Endodermal cell (in vitro differentiated cells): ENCODE measurements around the gene GYPC. TPM values are rescaled to one million over a fixed set of nuclear protein-coding genes. Genes with fewer than 3 reads are reported as not detected.

Experiments used
- DNase-seq: peaks from one replicate; pipeline ENCODE4 v3.0.0-alpha.2; 2017
- H3K27ac ChIP-seq: 2 replicates; pipeline ENCODE4 v1.5.1; 2013; ENCODE audit warnings: mild to moderate bottlenecking, low read depth, low read length, moderate library complexity
- H3K27me3 ChIP-seq: 2 replicates; pipeline ENCODE4 v1.6.1; 2013; ENCODE audit warnings: mild to moderate bottlenecking, low read length, moderate library complexity; ENCODE audit not compliant: insufficient read depth, control insufficient read depth, poor library complexity, severe bottlenecking
- H3K36me3 ChIP-seq: 2 replicates; pipeline ENCODE4 v1.7.0; 2013; ENCODE audit warnings: mild to moderate bottlenecking, low read length, moderate library complexity; ENCODE audit not compliant: control insufficient read depth, insufficient read depth
- H3K4me1 ChIP-seq: one replicate; pipeline ENCODE4 v1.7.0; 2013; ENCODE audit warnings: low read length; ENCODE audit not compliant: control insufficient read depth, insufficient read depth
- H3K4me3 ChIP-seq: 2 replicates; pipeline ENCODE4 v1.5.1; 2013; ENCODE audit warnings: mild to moderate bottlenecking, low read length, moderate library complexity
- H3K9ac ChIP-seq: 2 replicates; pipeline ENCODE4 v1.6.1; 2013; ENCODE audit warnings: mild to moderate bottlenecking, low read length, moderate library complexity; ENCODE audit not compliant: poor library complexity, severe bottlenecking; ENCODE audit errors: extremely low read depth
- H3K9me3 ChIP-seq: 2 replicates; pipeline ENCODE4 v1.6.1; 2013; ENCODE audit warnings: mild to moderate bottlenecking, low read length, moderate library complexity; ENCODE audit not compliant: control insufficient read depth
- H3K27ac Mint-ChIP-seq: 2 replicates; pipeline ENCODE4 v1.8.0; 2020; ENCODE audit warnings: mixed read lengths
- H3K27me3 Mint-ChIP-seq: 2 replicates; pipeline ENCODE4 v1.8.0; 2021; ENCODE audit warnings: mild to moderate bottlenecking, mixed read lengths; ENCODE audit not compliant: insufficient read depth
- H3K36me3 Mint-ChIP-seq: 2 replicates; pipeline ENCODE4 v1.8.0; 2020; ENCODE audit warnings: low read depth, mixed read lengths
- H3K4me1 Mint-ChIP-seq: 2 replicates; pipeline ENCODE4 v1.8.0; 2020; ENCODE audit warnings: mixed read lengths
- H3K4me3 Mint-ChIP-seq: 2 replicates; pipeline ENCODE4 v1.8.0; 2020; ENCODE audit warnings: mild to moderate bottlenecking, moderate library complexity, mixed read lengths
- H3K9me3 Mint-ChIP-seq: 2 replicates; pipeline ENCODE4 v1.8.0; 2020; ENCODE audit warnings: mild to moderate bottlenecking, mixed read lengths
- CTCF ChIP-seq: fragments of 200-600 bp; sonication (generic); conservative IDR thresholded peaks from 2 replicates; pipeline ENCODE4 v1.5.0; 2021; ENCODE audit warnings: antibody characterized with exemption, mild to moderate bottlenecking
- WGBS, 2 experiments: methylation state at CpG; one replicate each; pipeline versions ENCODE4 v1.1.5 to v1.1.7; 2013; ENCODE audit warnings: missing lambda C conversion rate in 2 of 2, mixed read lengths in 1 of 2; ENCODE audit not compliant: insufficient coverage in 1 of 2, insufficient read length in 1 of 2; 5-methylcytosine and 5-hydroxymethylcytosine counted together
- total RNA-seq, 2 donors: library from RNA; stranded (reverse); fragmentation: NEBNext Ultra II Directional in 1 of 2; extraction: Animal tissue kit (Norgen Biotek cat#: 25700) in 1 of 2; gene quantifications; 2 replicates in 1 of 2; 3 replicates in 1 of 2; pipeline ENCODE4 v1.2.1, GENCODE V29; 2021

Gene GYPC
- total RNA-seq, 2 donors from 2014 or later = 15.3 to 23.2 TPM

- TF ChIP-seq CTCF = no peak
- no peak overlapping the region for H3K9ac ChIP-seq
- Mint-ChIP-seq H3K36me3 (no peaks in the 10 kb centered on the region), H3K27me3 (peaks cover 3% of the 10 kb centered on the region), H3K9me3 (no peaks in the 10 kb centered on the region), H3K4me1 (no peaks in the 10 kb centered on the region), H3K27ac (no peak overlapping the region), H3K4me3 (no peak overlapping the region)
- H3K36me3 ChIP-seq = no peaks in the 10 kb centered on the region
- H3K27me3 ChIP-seq = no peaks in the 10 kb centered on the region
- H3K4me3 ChIP-seq = no peak overlapping the region
- no peak for DNase-seq
- H3K4me1 ChIP-seq = no peaks in the 10 kb centered on the region
- WGBS, 2 experiments = 91 to 100% methylated on average over 1 to 2 of the region's 2 CpGs
- no peak overlapping the region for H3K27ac ChIP-seq
- H3K9me3 ChIP-seq = no peaks in the 10 kb centered on the region
These were observed 28.3 kb upstream of the GYPC start for GRCh38 chr2:126627643-126628042.

GRCh38 chr2:126634273-126634861 is 21.6 kb upstream of the GYPC start:
- DNase-seq = peak; percentile 76
- TF ChIP-seq CTCF = peak; percentile 83
- no peaks in the 10 kb centered on the region for H3K9me3 Mint-ChIP-seq

GRCh38 chr2:126635281-126635680 is 20.7 kb upstream of the GYPC start:
- no peak for DNase-seq
- Histone ChIP-seq H3K4me1 (no peaks in the 10 kb centered on the region), H3K36me3 (no peaks in the 10 kb centered on the region), H3K4me3 (no peak overlapping the region), H3K9me3 (no peaks in the 10 kb centered on the region), H3K27me3 (no peaks in the 10 kb centered on the region), H3K27ac (no peak overlapping the region), H3K9ac (no peak overlapping the region)
- no peak for TF ChIP-seq CTCF
- Mint-ChIP-seq H3K27me3 (peaks cover 6% of the 10 kb centered on the region), H3K4me1 (no peaks in the 10 kb centered on the region), H3K4me3 (no peak overlapping the region), H3K36me3 (no peaks in the 10 kb centered on the region), H3K9me3 (no peaks in the 10 kb centered on the region), H3K27ac (no peak overlapping the region)
- WGBS, 2 experiments = 88% methylated on average over 1 of the region's 1 CpG; no CpG with 5 or more reads in 1 of the 2 experiments

More at GRCh38 chr2:126634273-126634861, 21.6 kb upstream of the GYPC start:
- H3K36me3 Mint-ChIP-seq = no peaks in the 10 kb centered on the region
- 67 to 70% methylated on average over 5 to 12 of the region's 12 CpGs for WGBS, 2 experiments
- Histone ChIP-seq H3K4me3 (no peak overlapping the region), H3K9me3 (no peaks in the 10 kb centered on the region), H3K36me3 (no peaks in the 10 kb centered on the region), H3K9ac (no peak overlapping the region), H3K27ac (no peak overlapping the region), H3K27me3 (no peaks in the 10 kb centered on the region), H3K4me1 (no peaks in the 10 kb centered on the region)
- peaks cover 6% of the 10 kb centered on the region for H3K27me3 Mint-ChIP-seq
- H3K27ac Mint-ChIP-seq = no peak overlapping the region
- no peaks in the 10 kb centered on the region for H3K4me1 Mint-ChIP-seq
- H3K4me3 Mint-ChIP-seq = no peak overlapping the region
